ENCODE data around the gene KIF26B.

DNA sequence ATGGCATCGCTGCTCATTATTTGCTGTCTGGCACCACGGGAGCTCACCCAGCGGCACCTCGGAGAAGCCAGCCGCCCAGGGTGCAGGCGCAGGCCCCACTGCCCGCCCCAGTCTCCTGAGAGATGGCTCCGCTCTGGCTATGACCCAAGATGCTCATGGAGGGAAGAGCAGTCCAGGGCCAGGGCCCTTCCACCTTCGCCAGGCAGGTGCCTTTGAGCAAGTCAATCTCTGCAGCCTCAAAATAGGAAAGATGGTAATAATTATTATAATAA lies 437.3 kb downstream of the KIF26B start:
- TF ChIP-seq, protein P1, sequence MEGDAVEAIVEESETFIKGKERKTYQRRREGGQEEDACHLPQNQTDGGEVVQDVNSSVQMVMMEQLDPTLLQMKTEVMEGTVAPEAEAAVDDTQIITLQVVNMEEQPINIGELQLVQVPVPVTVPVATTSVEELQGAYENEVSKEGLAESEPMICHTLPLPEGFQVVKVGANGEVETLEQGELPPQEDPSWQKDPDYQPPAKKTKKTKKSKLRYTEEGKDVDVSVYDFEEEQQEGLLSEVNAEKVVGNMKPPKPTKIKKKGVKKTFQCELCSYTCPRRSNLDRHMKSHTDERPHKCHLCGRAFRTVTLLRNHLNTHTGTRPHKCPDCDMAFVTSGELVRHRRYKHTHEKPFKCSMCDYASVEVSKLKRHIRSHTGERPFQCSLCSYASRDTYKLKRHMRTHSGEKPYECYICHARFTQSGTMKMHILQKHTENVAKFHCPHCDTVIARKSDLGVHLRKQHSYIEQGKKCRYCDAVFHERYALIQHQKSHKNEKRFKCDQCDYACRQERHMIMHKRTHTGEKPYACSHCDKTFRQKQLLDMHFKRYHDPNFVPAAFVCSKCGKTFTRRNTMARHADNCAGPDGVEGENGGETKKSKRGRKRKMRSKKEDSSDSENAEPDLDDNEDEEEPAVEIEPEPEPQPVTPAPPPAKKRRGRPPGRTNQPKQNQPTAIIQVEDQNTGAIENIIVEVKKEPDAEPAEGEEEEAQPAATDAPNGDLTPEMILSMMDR (IDR thresholded peaks at IDR 0.05) = no peak
- TF ChIP-seq POLR2A (IDR thresholded peaks at IDR 0.05) (no peak), POLR2AphosphoS5 (IDR thresholded peaks at IDR 0.05) (no peak), EP300 (IDR thresholded peaks at IDR 0.05; ENCODE audit: low read depth) (no peak)

All from transverse colon (tissue), 4 donors.